ENCODE measurements around the gene COL13A1. TPM values are rescaled to one million over a fixed set of nuclear protein-coding genes. Genes with fewer than 3 reads are reported as not detected.

The COL13A1 gene
- total and polyA plus RNA-seq, 5 experiments from 2014 or later = not detected

DNA sequence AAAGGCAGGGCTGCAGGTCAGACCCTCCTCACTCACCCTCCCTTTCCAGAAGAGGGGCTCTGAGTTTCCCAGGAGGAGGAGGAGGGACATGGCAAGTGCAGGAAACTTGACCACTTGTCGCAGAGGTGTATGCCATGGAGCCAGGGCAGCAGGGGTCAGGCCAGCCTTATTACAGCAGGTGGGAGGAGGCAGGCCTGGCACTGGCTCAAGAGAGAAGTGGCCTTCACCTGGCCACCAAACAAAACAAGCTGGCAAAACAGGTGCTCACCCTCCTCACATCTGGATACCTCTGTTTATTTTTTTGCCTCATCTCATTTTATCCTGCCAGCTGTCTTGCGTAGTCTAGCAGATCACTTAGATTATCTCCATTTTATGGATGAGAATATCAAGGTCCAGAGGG, 12.5 kb downstream of the COL13A1 start:
- H3K4me3 Mint-ChIP-seq = no peak overlapping the region
- peaks cover 0 to 11% (median 6%) of the 10 kb centered on the region in 5 donors for H3K27me3 Mint-ChIP-seq
- POLR2A ChIA-PET = no interaction called here
- no peak overlapping the region for H3K27ac Mint-ChIP-seq
- H3K9me3 Mint-ChIP-seq = peaks cover 0 to 1% (median 0%) of the 10 kb centered on the region in 9 donors
- DNase-seq = no peak
- peaks cover 7 to 30% (median 17%) of the 10 kb centered on the region in 4 donors for H3K4me1 Mint-ChIP-seq
- H3K36me3 Mint-ChIP-seq = no peaks in the 10 kb centered on the region
- no peak for ATAC-seq

DNA sequence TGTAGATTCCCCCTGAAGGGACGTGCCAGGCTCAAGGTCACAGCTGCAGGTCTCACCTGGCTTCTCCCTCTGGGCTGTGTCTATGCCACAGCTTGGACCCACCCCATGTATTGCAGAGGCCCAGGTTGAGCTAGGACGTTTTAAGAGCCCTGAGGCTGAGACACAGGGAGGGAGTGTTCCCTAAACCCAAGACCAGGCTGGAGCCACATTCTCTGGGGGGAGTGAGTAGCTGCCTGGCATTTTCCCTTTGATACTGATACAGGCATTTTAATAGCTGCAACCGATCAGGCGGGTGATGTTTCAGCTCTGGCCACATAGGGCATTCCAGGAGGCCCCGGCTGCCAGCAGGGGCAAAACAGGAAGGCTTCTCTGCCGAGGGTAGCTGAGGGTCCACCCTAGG, 13.4 kb downstream of the COL13A1 start:
- POLR2A ChIA-PET = no interaction called here
- Mint-ChIP-seq H3K9me3 (peaks cover 0 to 7% (median 2%) of the 10 kb centered on the region in 9 donors), H3K4me3 (no peak overlapping the region), H3K36me3 (no peaks in the 10 kb centered on the region), H3K27me3 (peaks cover 0 to 11% (median 6%) of the 10 kb centered on the region in 5 donors), H3K27ac (no peak overlapping the region), H3K4me1 (peaks cover 8 to 34% (median 17%) of the 10 kb centered on the region in 4 donors)
- ATAC-seq = no peak
- DNase-seq = no peak

DNA sequence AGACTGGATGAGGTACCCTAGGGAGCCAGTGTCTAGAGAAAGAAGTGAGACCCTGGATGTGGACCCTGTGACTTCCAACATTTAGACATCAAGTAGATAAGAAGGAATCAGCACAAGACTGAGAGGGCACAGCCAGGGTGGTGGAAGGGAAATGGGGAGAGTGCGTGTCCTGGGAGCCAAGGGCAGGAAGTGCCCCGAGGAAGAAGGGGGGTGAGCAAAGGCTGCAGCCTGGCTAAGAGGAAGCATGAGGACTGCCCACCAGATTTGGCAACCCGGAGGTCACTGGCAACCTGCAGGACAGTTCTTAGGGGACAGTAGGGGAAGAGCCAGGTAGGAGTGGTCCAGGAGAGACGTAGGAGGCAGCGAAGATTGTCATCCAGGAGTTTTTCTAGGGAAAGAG, 14.8 kb downstream of the COL13A1 start:
- peaks cover 8 to 41% (median 17%) of the 10 kb centered on the region in 4 donors for H3K4me1 Mint-ChIP-seq
- H3K27ac Mint-ChIP-seq = peak overlapping the region in 1 of 10 donors; percentile 48
- peaks cover 0 to 11% (median 6%) of the 10 kb centered on the region in 5 donors for H3K27me3 Mint-ChIP-seq
- DNase-seq = no peak
- ATAC-seq = no peak
- H3K4me3 Mint-ChIP-seq = no peak overlapping the region
- POLR2A ChIA-PET = no interaction called here
- peaks cover 0 to 11% (median 2%) of the 10 kb centered on the region in 9 donors for H3K9me3 Mint-ChIP-seq
- H3K36me3 Mint-ChIP-seq = no peaks in the 10 kb centered on the region

DNA sequence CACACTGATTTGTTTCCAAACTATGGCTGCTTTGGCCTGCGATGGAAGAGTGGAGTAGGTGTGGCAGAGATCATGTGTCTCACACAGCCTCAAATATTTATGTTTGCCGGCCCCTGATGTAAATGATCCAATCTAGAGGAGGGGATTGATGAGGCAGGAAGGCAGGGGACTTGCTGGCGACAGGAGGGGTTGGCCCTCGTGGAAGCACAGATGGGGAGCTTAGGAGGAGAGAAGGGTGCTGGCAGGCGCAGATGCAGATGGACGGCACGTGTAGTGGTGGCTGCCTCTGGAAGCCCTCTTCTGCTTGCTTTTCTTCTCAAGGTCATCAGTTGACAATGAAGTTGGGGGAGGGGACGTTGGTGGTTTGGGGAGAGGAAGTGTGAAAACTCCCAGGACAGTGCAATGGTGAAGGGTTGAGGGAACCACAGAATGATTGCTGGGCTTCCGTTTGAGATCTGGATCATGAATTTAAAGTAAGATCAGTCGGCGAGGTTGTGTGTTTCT, 15.4 kb downstream of the COL13A1 start:
- no peak for ATAC-seq

DNA sequence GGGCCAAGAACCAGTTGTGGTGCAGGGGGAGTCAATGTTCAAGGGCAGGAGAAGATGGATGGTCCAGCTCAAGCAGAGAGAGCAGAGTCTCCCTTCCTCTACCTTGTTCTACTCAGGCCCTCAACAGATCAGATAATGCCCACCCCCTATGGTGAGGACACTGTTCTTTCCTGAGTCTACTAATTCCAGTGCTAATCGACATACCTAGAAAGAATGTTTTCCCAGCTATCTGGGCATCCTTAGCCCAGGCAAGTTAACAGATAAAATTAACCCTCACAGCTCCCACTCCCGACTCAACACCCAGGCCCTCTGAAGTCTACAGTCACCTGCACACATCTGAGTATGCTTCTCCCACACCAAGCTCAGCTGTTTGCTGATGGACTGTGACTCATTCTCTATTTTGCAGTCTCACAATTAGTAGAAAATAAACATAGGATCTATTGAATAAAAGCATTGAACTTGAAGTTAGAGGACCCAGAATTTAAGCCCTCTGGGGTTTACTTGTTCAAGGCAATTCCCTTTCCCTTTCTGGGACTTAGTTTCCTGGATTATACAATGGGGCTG, 17.1 kb downstream of the COL13A1 start:
- DNase-seq (no peak), ATAC-seq (no peak)
- Mint-ChIP-seq H3K36me3 (no peaks in the 10 kb centered on the region), H3K4me3 (no peak overlapping the region), H3K4me1 (peaks cover 8 to 41% (median 17%) of the 10 kb centered on the region in 4 donors), H3K27me3 (peaks cover 0 to 11% (median 6%) of the 10 kb centered on the region in 5 donors), H3K9me3 (peaks cover 0 to 11% (median 2%) of the 10 kb centered on the region in 9 donors), H3K27ac (no peak overlapping the region)
- POLR2A ChIA-PET = no interaction called here

More for the DNA sequence above, 15.4 kb downstream of the COL13A1 start:
- no peak for DNase-seq
- no peaks in the 10 kb centered on the region for H3K36me3 Mint-ChIP-seq
- peak overlapping the region in 1 of 10 donors; percentile 26 for H3K4me3 Mint-ChIP-seq
- peak overlapping the region in 2 of 10 donors; percentile 49 to 61 for H3K27ac Mint-ChIP-seq
- POLR2A ChIA-PET = no interaction called here
- H3K4me1 Mint-ChIP-seq = peaks cover 8 to 41% (median 17%) of the 10 kb centered on the region in 4 donors
- H3K9me3 Mint-ChIP-seq = peaks cover 0 to 11% (median 2%) of the 10 kb centered on the region in 9 donors
- H3K27me3 Mint-ChIP-seq = peaks cover 0 to 11% (median 6%) of the 10 kb centered on the region in 5 donors

DNA sequence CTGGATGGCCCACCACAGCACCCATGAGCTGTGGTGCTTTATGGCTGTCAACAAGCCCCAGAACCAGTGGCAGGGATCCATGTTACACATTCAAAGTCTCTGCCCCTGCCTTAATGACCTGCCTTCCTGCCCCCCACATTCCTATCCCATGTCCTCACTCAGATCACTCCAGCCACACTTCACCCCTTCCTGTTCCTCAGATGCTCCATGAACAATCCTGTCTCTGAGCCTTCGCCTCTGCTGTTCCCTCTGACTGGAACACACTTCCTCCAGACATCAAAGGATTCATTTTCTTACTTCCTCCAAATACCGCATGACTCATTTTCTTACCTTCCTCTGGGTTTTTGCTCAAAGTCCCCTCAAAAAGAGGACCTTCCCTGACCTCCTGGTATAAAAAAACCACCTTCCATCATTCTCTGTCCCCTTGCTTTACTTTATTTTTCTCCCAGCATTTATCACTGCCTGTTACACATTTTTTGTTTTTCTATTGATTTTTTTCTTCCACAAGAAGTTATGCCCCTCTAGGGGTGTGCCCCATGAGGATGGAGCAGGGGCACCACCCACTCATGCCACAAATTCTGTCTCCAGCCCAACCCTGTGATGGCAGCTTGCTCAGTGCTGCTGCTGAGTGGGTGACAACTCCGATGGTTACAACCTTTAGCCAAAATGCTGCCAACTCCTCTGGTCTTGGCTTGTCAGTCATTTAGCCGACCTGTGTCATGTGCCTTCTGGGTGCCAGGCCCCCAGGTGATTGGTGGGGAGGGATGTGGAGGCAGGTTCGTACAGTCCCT, 18.2 kb downstream of the COL13A1 start:
- H3K27me3 Mint-ChIP-seq = peaks cover 0 to 15% (median 6%) of the 10 kb centered on the region in 5 donors
- peak overlapping the region in 1 of 10 donors; percentile 8 for H3K4me3 Mint-ChIP-seq
- POLR2A ChIA-PET = no interaction called here
- no peaks in the 10 kb centered on the region for H3K36me3 Mint-ChIP-seq
- peaks cover 8 to 41% (median 17%) of the 10 kb centered on the region in 4 donors for H3K4me1 Mint-ChIP-seq
- DNase-seq (no peak), ATAC-seq (no peak)
- peak overlapping the region in 1 of 10 donors; percentile 78 for H3K27ac Mint-ChIP-seq
- H3K9me3 Mint-ChIP-seq = peaks cover 0 to 11% (median 2%) of the 10 kb centered on the region in 9 donors

DNA sequence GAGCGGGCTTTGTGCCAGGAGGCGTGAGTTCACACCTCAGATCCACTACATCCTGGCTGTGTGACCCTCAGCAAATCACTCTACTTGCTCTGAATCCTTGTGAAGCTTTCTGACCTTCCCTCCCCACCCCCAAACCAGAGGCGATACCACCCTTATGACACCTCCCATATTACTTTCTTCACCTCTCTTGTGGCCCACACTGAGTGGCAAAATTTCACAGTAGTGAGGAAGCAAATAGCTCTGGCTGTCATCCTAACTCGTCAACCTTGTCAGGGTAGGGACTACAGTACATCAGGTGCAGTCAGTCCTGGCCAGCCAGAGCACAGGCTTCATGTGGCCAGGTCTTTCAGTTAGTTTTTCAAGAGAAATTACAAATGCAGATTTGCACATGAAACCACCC, 19.1 kb downstream of the COL13A1 start:
- DNase-seq = no peak
- Mint-ChIP-seq H3K4me1 (peaks cover 8 to 41% (median 17%) of the 10 kb centered on the region in 4 donors), H3K27ac (no peak overlapping the region), H3K4me3 (no peak overlapping the region), H3K9me3 (peaks cover 0 to 11% (median 2%) of the 10 kb centered on the region in 9 donors), H3K27me3 (peaks cover 2 to 15% (median 7%) of the 10 kb centered on the region in 5 donors), H3K36me3 (no peaks in the 10 kb centered on the region)
- ATAC-seq = no peak
- POLR2A ChIA-PET = no interaction called here

DNA sequence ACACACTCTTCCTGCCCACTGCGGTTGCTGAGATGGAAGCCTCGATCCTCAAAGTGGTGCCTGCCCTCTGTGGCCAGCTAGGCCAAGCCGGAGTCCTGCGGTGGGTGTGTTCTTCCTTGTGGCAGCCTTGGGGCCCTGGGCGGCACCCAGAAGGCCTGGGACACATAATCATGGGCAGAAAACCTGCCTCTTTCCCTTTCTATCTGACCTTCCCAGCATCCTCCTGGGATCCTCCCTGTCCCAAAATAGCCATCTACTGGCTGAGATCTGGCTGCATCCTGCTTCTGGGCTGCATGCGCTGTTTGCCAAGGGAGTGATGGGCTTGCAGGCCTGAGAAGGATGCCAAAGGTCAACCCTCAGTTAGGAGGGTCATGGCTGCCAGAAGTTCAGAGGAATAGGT, 23.9 kb downstream of the COL13A1 start:
- DNase-seq (no peak), ATAC-seq (no peak)
- peaks cover 0 to 10% (median 4%) of the 10 kb centered on the region in 4 donors for H3K4me1 Mint-ChIP-seq
- H3K9me3 Mint-ChIP-seq = no peaks in the 10 kb centered on the region
- H3K36me3 Mint-ChIP-seq = no peaks in the 10 kb centered on the region
- H3K27ac Mint-ChIP-seq = no peak overlapping the region
- peaks cover 7 to 33% (median 17%) of the 10 kb centered on the region in 5 donors for H3K27me3 Mint-ChIP-seq
- POLR2A ChIA-PET = no interaction called here
- H3K4me3 Mint-ChIP-seq = no peak overlapping the region

DNA sequence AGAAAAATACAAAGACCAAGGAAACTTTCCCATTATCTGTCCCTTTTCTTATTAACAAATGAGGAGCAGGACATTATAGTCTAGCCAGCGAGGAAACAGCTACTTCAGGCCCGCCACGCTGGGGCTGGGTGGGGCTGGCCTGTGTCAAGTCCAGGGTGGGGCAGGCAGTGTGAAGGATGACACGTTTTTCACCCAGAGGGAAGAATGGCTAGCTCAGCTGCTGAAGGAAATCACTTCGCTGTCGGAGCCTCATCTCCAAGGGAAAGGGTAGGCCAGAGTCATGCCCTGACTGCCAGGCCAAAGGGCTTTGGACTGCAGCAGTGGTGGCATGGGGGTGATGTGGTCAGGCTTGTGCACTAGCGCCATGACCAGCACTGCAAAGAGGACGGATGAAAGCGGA, 24.4 kb downstream of the COL13A1 start:
- Mint-ChIP-seq H3K27me3 (peaks cover 7 to 33% (median 17%) of the 10 kb centered on the region in 5 donors), H3K27ac (no peak overlapping the region), H3K9me3 (no peaks in the 10 kb centered on the region), H3K4me3 (no peak overlapping the region), H3K4me1 (peaks cover 0 to 7% (median 3%) of the 10 kb centered on the region in 4 donors), H3K36me3 (no peaks in the 10 kb centered on the region)
- ATAC-seq (no peak), DNase-seq (no peak)
- POLR2A ChIA-PET = no interaction called here

DNA sequence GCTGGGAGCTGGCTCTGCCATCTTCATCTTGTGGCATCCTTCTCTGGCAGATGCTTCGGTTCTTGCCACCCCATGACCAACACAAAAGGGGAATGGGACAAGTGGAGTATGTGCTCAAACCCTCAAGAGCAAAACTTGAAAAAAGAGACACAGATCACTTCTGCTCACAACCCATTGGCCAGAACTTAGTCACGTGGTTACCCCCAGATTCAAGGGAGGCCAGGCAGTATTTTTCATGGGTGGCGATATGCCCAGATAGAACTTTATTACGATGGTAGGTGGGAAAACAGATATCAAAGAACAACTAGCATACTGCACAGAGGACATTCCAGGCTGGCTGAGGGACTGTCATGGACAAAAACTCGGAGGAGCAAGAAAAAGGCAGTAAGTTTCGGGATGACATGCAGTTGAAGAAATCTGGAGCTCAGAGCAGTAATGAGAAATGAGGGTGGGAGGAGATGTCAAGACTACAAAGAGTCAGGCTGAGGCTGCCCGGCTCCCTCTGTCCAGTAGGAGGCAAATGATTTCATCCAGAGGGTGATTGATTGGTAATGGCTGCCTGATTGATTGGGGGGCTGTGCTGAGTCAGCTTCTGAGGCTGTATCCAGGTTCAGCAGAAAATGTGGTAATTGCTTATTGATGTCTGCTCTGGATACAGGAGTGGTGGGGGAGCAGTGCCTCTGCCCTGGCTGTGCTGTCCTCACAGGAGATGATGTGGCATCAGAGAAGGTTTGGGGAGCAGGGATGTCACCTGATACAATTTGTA, 25.3 kb downstream of the COL13A1 start:
- POLR2A ChIA-PET = no interaction called here
- no peaks in the 10 kb centered on the region for H3K9me3 Mint-ChIP-seq
- no peak for DNase-seq
- no peak overlapping the region for H3K27ac Mint-ChIP-seq
- H3K4me1 Mint-ChIP-seq = peaks cover 0 to 9% (median 4%) of the 10 kb centered on the region in 4 donors
- H3K36me3 Mint-ChIP-seq = no peaks in the 10 kb centered on the region
- peaks cover 7 to 33% (median 17%) of the 10 kb centered on the region in 5 donors for H3K27me3 Mint-ChIP-seq
- ATAC-seq = no peak
- H3K4me3 Mint-ChIP-seq = no peak overlapping the region

DNA sequence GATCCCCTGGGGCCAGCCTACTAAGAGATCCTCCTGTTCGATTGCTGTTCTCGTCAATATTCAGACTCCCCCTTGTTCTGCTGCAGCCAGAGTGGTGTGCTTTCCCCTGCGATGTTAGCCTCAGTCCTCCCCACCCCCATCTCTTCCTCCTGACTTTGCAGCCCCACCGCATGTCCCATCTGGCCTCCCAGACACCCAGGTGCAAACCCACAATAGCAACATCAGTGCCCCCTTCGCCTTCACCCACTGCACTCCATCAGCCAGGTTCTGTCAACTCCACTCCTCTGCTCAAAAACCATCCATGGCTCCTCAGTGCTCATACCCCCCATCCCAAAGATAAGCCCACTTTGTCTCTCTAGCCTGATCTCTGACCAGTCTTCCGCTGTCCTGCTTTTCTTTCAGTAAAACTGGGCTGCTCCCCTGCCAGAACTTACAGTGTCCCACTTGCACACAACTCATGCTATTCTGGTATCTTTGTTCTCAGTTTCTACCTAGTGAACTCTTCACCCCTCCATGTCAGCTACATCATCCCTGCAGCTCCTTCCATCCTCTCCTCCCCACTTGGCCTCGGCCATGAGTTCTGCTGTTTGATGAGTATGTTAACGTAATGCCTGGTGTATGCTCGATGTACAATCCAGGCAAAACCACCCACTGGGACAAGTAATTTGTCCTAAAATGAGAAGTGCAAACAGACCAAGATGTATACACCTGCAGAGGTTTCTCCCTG, 26.6 kb downstream of the COL13A1 start:
- Mint-ChIP-seq H3K4me1 (peaks cover 0 to 9% (median 4%) of the 10 kb centered on the region in 4 donors), H3K27ac (peak overlapping the region in 1 of 10 donors; percentile 5), H3K36me3 (no peaks in the 10 kb centered on the region), H3K4me3 (no peak overlapping the region), H3K27me3 (peaks cover 7 to 38% (median 17%) of the 10 kb centered on the region in 5 donors), H3K9me3 (no peaks in the 10 kb centered on the region)
- POLR2A ChIA-PET = no interaction called here
- ATAC-seq = no peak
- no peak for DNase-seq

DNA sequence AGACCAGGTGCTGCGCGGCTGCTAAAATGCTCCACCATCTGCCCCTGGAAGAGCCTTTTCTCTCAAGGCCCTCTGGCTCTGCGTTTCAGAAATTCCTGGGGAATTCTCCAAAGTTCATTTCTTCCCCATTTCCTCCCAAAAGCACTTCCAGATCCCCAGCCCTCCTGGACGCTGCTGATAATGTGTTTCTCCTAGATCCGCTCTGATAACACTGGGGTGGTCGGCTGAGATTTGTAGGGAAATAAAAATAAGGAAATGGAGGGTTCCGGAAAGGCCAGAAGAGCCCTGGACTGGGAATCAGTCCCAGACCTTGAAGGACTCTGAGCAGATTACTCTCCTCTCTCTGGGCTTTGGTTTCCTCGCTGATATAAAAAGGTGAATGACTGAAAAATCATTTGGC, 28.1 kb downstream of the COL13A1 start:
- H3K9me3 Mint-ChIP-seq = no peaks in the 10 kb centered on the region
- POLR2A ChIA-PET = no interaction called here

More for the DNA sequence above, 28.1 kb downstream of the COL13A1 start:
- no peak overlapping the region for H3K4me3 Mint-ChIP-seq
- no peak overlapping the region for H3K27ac Mint-ChIP-seq
- ATAC-seq (no peak), DNase-seq (no peak)
- H3K36me3 Mint-ChIP-seq = no peaks in the 10 kb centered on the region
- H3K4me1 Mint-ChIP-seq = peaks cover 0 to 9% (median 4%) of the 10 kb centered on the region in 4 donors
- H3K27me3 Mint-ChIP-seq = peaks cover 7 to 42% (median 24%) of the 10 kb centered on the region in 5 donors
